Measurements from ENCODE around the gene POLE. TPM values are rescaled to one million over a fixed set of nuclear protein-coding genes. Genes with fewer than 3 reads are reported as not detected.

Gene POLE
- total RNA-seq, 3 donors from 2014 or later (not counting 1 experiment from before 2014, with no cell fraction given): 58.7 to 66.0 (median 65.0) TPM

- H3K4me1 Mint-ChIP-seq: peaks cover 7 to 8% of the 10 kb centered on the region in 2 donors
- no peak overlapping the region for H3K4me3 Mint-ChIP-seq
Observed at GRCh38 chr12:132658149-132658894, 28.8 kb downstream of the POLE start.

GRCh38 chr12:132657004-132657727 is 30.0 kb downstream of the POLE start:
- Histone ChIP-seq H3K27ac (ENCODE audit: low read length) (no peak overlapping the region), H3K27me3 (ENCODE audit: control insufficient read depth, insufficient read depth, low read length) (no peaks in the 10 kb centered on the region), H3K4me3 (ENCODE audit: low read length) (no peak overlapping the region), H3K36me3 (ENCODE audit: control insufficient read depth, insufficient read depth, low read length) (peaks cover 57% of the 10 kb centered on the region), H3K4me1 (ENCODE audit: control insufficient read depth, insufficient read depth, low read length) (no peaks in the 10 kb centered on the region), H3K9me3 (ENCODE audit: control insufficient read depth, insufficient read depth, low read length) (no peaks in the 10 kb centered on the region)
- WGBS (ENCODE audit: insufficient coverage): 98% methylated on average over 12 of the region's 12 CpGs
- Mint-ChIP-seq H3K9me3 (no peaks in the 10 kb centered on the region), H3K27me3 (ENCODE audit: low read depth in 2 of 2) (no peaks in the 10 kb centered on the region), H3K4me3 (no peak overlapping the region), H3K27ac (no peak overlapping the region), H3K4me1 (no peaks in the 10 kb centered on the region), H3K36me3 (peaks cover 16% of the 10 kb centered on the region)
- ATAC-seq (no peak), DNase-seq (no peak)
- intact Hi-C loops (cut with micrococcal nuclease): no loop called here
- no peak for TF ChIP-seq CTCF (IDR thresholded peaks at IDR 0.05)

More at GRCh38 chr12:132658149-132658894, 28.8 kb downstream of the POLE start:
- Histone ChIP-seq H3K36me3 (ENCODE audit: control insufficient read depth, insufficient read depth, low read length) (peaks cover 53% of the 10 kb centered on the region), H3K27me3 (ENCODE audit: control insufficient read depth, insufficient read depth, low read length) (no peaks in the 10 kb centered on the region), H3K4me3 (ENCODE audit: low read length) (no peak overlapping the region), H3K27ac (ENCODE audit: low read length) (no peak overlapping the region), H3K9me3 (ENCODE audit: control insufficient read depth, insufficient read depth, low read length) (no peaks in the 10 kb centered on the region), H3K4me1 (ENCODE audit: control insufficient read depth, insufficient read depth, low read length) (peaks cover 5% of the 10 kb centered on the region)
- H3K27me3 Mint-ChIP-seq (ENCODE audit: low read depth in 2 of 2): no peaks in the 10 kb centered on the region
- no peak for DNase-seq
- whole genome bisulfite sequencing (ENCODE audit: insufficient coverage): 78% methylated on average over 32 of the region's 32 CpGs
- H3K27ac Mint-ChIP-seq: no peak overlapping the region
- ATAC-seq: peak in 1 of 3 donors; percentile 63
- H3K9me3 Mint-ChIP-seq: no peaks in the 10 kb centered on the region
- intact Hi-C loops (cut with micrococcal nuclease): no loop called here
- no peak for TF ChIP-seq CTCF (IDR thresholded peaks at IDR 0.05)
- peaks cover 22% of the 10 kb centered on the region for H3K36me3 Mint-ChIP-seq

- Histone ChIP-seq H3K36me3 (ENCODE audit: control insufficient read depth, insufficient read depth, low read length) (peaks cover 50% of the 10 kb centered on the region), H3K9me3 (ENCODE audit: control insufficient read depth, insufficient read depth, low read length) (no peaks in the 10 kb centered on the region), H3K27ac (ENCODE audit: low read length) (no peak overlapping the region), H3K4me1 (ENCODE audit: control insufficient read depth, insufficient read depth, low read length) (no peaks in the 10 kb centered on the region), H3K4me3 (ENCODE audit: low read length) (no peak overlapping the region), H3K27me3 (ENCODE audit: control insufficient read depth, insufficient read depth, low read length) (no peaks in the 10 kb centered on the region)
- Mint-ChIP-seq H3K36me3 (peaks cover 16% of the 10 kb centered on the region), H3K27ac (no peak overlapping the region), H3K4me3 (no peak overlapping the region), H3K4me1 (no peaks in the 10 kb centered on the region), H3K27me3 (ENCODE audit: low read depth in 2 of 2) (no peaks in the 10 kb centered on the region), H3K9me3 (no peaks in the 10 kb centered on the region)
- no peak for TF ChIP-seq CTCF (IDR thresholded peaks at IDR 0.05)
- ATAC-seq (no peak), DNase-seq (no peak)
- WGBS (ENCODE audit: insufficient coverage): no CpG with 5 or more reads among the region's 7 CpGs
- intact Hi-C loops (cut with micrococcal nuclease): no loop called here
Observed at GRCh38 chr12:132653567-132654290, 33.4 kb downstream of the POLE start.
